DMS53 (cell line): Measurements from ENCODE around the gene GNG4.
A peak's percentile ranks its signal among the peaks of the same experiment; 100 is the strongest.

Source experiments
- DNase-seq: peaks from one replicate; lab custom pipeline; 2025; lab: John Stamatoyannopoulos, UW

The GNG4 gene

GRCh38 chr1:235527196-235527814 is 122.3 kb downstream of the GNG4 start:
- DNase-seq, result no peak

DNA sequence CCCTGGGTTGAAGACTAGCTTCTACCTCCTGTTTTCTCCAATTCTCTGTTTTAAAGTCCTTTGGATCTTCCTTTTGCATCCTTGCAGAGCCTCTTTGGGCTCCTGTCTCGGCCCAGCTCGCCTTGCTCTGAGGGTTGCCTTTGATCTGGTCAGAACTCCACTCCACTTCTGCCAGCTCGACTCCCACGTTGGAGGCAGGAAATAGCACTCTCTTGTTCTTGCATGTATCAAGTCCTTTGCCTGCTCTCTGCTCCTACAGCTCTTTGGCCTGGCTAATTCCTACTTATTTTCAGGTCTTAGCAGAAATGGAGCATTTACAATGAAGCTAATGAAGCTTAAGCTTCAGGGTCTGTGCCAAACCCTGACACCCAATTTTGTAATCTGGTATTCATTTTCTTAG is 124.3 kb downstream of the GNG4 start:
- DNase-seq, result no peak

- no peak for DNase-seq
Observed at GRCh38 chr1:235516862-235517446, 132.6 kb downstream of the GNG4 start.

DNA sequence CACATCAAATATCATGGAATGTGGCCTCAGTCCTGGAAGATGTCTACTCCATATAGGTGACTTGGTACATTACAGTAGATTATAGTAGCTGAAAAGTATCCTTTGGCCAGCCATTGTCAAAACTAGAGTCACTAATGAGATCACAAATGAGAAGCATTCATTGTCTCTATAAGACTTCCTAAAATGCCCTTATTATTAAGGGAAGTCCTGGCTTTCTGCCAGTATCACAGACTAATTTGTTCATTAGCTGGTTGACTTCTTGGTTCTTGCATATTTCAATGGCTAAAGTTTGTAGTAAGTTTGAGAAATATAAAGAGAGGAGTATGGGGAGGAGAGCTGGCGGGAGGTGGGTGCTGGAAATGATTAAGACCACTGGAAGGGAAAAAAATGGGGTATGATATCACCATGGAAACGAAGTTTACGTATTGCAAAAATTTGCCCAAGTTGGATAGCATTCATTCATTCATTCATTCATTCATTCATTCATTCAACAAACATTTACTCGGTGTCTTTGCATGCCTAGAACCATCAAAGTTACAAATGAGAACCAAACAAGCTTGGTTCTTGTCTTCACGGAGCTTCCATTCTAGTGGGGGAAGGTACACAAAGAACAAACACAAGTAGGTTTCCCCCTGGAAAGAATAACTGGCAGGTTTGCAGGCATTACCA is 133.6 kb downstream of the GNG4 start:
- no peak for DNase-seq

- DNase-seq, result peak; percentile 77
Observed at GRCh38 chr1:235513495-235514366, 135.9 kb downstream of the GNG4 start.

GRCh38 chr1:235511470-235512240 is 137.9 kb downstream of the GNG4 start:
- DNase-seq, result peak; percentile 28

GRCh38 chr1:235510823-235511222 is 138.8 kb downstream of the GNG4 start:
- DNase-seq, result no peak

DNA sequence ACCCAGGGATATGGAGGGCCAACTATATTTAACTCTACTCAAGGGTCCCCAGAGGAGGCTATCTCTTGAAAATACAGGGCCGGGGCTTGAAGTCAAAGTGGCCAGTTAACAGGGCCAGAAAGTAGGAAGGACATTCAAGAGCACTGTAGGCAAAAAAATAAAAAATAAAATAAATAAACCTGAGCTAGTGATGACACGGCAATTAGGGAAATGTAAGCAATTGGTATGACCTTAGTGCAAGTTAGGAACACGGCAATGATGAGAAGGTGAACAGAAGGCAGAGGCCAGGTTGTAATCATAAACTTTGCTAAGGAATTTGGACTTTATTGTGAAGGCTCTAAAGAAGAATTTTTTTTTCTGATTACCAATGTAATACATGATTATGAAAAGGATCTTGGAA is 142.0 kb downstream of the GNG4 start:
- DNase-seq, result no peak

- DNase-seq, result peak; percentile 99
Observed at GRCh38 chr1:235504494-235505222, 144.9 kb downstream of the GNG4 start.

- peak; percentile 92 for DNase-seq
Observed at GRCh38 chr1:235504122-235504493, 145.5 kb downstream of the GNG4 start, which contains the start of gene B3GALNT2. Gene B3GALNT2 (minus strand): TSS chr1:235504452. CDS start chr1:235504252, 200 bp downstream.

GRCh38 chr1:235503403-235504121 is 146.0 kb downstream of the GNG4 start:
- DNase-seq, result peak; percentile 82

- DNase-seq, result peak; percentile 44
Observed at GRCh38 chr1:235502601-235503402, 146.8 kb downstream of the GNG4 start.

- peak; percentile 40 for DNase-seq
Observed at GRCh38 chr1:235500971-235501540, 148.5 kb downstream of the GNG4 start.
